ENCODE measurements around the gene ULK3.
A peak's percentile ranks its signal among the peaks of the same experiment; 100 is the strongest.

Gene ULK3

DNA sequence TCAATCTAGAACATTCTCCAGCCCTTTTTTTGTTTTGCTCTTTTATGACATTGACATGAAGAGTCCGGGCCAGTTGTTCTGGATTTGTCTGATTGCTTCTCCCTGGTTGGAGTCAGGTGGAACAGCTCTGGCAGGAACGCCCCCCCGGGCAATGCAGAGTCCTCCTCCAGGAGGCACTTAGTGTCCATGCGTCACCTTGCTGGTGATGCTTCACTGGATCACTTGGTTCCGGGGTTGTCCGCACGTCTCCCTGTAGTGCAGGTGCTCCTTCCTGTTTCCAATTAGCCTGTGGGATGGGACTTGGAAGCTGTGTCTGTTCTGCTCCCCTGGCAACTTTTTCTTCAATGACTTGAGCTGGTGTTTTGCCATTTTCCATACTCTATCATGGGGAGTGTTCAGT, 51.3 kb downstream of the ULK3 start:
- Mint-ChIP-seq H3K9me3 (no peaks in the 10 kb centered on the region), H3K36me3 (peaks cover 52% of the 10 kb centered on the region), H3K4me1 (peaks cover 91% of the 10 kb centered on the region), H3K4me3 (peak overlapping the region; percentile 19), H3K27me3 (no peaks in the 10 kb centered on the region), H3K27ac (peak overlapping the region; percentile 80)
- no peak for DNase-seq
- CTCF ChIA-PET: interaction anchor here (0.8 to 15.9 kb wide), 4 partner anchors 8 to 160 kb away, joined by 3 to 880 read pairs (median 4); partner anchors contain the start of gene CSK

DNA sequence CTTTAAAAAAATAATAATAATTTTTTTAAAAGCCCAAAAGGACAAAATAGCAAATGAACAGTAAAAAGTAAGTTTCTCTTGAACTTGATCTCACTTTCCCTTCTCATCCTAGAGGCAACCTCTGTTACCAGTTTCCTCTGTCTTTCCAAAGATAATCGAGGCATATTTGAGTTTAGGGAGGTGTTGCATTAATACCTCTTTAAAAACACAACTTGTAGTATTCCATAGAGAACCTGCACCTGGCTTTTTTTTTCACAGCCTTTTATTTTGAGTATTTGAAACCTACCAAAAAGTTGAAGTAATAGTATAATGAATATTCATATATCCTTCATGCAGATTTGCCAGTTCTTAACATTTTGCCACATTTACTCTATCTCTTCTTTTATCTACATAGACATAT, 51.9 kb downstream of the ULK3 start:
- Mint-ChIP-seq H3K4me3 (peak overlapping the region; percentile 91), H3K9me3 (no peaks in the 10 kb centered on the region), H3K36me3 (peaks cover 51% of the 10 kb centered on the region), H3K27ac (peak overlapping the region; percentile 80), H3K4me1 (peaks cover 87% of the 10 kb centered on the region), H3K27me3 (no peaks in the 10 kb centered on the region)
- no peak for DNase-seq
- CTCF ChIA-PET: interaction anchor here (0.8 to 15.9 kb wide), 2 partner anchors 9 to 12 kb away, joined by 3 to 880 read pairs; partner anchors contain the start of gene CSK

DNA sequence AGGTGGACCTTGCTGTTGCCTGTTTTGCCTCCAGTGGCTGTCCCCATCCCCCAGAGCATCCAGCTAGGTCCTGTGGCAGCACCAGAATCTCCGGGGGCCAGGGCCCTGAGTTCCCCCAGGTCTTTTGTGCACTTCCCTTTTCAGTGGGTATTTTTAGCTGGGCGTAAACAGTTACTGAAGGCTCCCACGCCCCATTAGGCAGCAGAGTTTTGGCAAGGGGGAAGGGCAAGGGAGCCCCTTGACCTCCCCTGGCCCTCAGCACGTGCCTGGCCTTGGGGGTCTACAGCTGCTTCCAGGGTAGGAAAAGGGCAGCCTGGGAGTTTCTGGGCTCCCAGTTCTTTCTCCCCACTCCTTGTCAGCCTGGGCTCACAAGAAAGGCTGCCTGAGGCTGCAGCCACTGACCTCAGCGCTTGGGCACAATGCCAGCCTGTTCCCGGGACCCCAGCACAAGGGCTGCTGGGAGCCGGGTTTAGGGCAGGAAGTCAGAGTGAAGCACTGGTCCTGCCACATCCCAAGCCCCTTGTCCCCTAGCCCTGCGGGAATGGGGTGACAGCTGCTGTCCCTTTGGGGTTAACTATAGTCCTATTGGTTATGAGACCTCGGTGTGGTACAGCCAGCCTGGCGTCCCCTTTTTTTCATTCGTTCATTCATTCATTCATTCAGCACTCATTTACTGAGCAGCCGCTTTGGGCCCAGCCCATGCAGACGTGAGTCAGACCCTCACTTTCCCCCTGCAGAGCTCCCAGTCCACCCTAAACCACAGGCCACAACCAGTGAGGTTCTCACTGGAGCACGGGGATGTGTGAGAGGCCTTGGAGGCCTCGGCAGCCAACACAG, 52.7 kb downstream of the ULK3 start:
- H3K4me3 Mint-ChIP-seq: peak overlapping the region; percentile 91
- peak overlapping the region; percentile 99 for H3K27ac Mint-ChIP-seq
- peaks cover 52% of the 10 kb centered on the region for H3K36me3 Mint-ChIP-seq
- H3K27me3 Mint-ChIP-seq: no peaks in the 10 kb centered on the region
- H3K9me3 Mint-ChIP-seq: no peaks in the 10 kb centered on the region
- DNase-seq: peak; percentile 46
- H3K4me1 Mint-ChIP-seq: peaks cover 84% of the 10 kb centered on the region
- CTCF ChIA-PET: interaction anchor here (15.9 to 23.0 kb wide), 2 partner anchors 3 to 11 kb away, joined by 880 read pairs; partner anchors contain the start of gene CSK

DNA sequence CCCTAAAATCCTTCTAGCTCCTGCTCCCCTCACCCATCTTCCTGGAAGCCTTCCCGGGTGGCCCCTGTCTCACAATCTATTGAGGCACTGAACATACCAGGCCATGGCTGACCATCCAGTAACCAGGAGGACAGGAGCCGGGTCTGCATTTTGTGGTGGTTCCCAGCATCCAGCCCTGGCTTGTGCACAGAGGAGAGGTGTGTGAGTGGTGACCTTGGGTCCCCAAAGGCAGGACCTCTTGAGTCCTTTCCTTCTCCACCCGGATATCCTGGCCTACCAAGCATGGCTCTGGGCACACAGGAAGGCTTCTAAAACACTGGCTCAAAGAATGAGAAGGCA, 53.2 kb downstream of the ULK3 start:
- H3K27me3 Mint-ChIP-seq: no peaks in the 10 kb centered on the region
- peak overlapping the region; percentile 91 for H3K4me3 Mint-ChIP-seq
- peaks cover 84% of the 10 kb centered on the region for H3K4me1 Mint-ChIP-seq
- CTCF ChIA-PET: interaction anchor here (15.9 to 23.0 kb wide), 2 partner anchors 4 to 11 kb away, joined by 880 read pairs; partner anchors contain the start of gene CSK
- no peak for DNase-seq
- peak overlapping the region; percentile 99 for H3K27ac Mint-ChIP-seq
- peaks cover 52% of the 10 kb centered on the region for H3K36me3 Mint-ChIP-seq
- no peaks in the 10 kb centered on the region for H3K9me3 Mint-ChIP-seq

DNA sequence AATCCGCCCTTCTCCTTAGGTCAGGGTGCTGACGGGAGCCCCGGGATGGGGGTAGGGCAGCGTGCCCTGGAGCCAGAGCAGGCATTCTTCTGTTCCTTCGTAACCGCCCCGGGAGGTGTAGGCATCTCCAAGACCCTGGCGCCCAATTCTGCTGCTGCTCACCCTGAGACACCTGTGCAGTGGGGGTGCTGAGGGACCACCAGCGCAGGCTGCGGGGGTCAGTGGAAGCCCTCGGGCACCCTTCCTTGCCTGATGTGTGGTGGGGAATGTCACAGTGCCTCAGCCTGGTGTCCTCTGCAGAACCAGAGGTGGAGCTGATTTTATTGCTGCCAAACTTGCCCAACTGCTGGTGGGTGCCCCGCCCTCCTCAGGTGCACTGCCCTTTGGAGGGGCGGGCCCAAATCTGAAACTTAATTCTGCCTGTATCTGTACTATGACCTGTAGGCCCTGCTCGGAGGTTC, 53.8 kb downstream of the ULK3 start:
- H3K36me3 Mint-ChIP-seq: peaks cover 55% of the 10 kb centered on the region
- peaks cover 84% of the 10 kb centered on the region for H3K4me1 Mint-ChIP-seq
- CTCF ChIA-PET: interaction anchor here (2.5 to 23.0 kb wide), 3 partner anchors 4 to 161 kb away, joined by 8 to 880 read pairs (median 880); partner anchors contain the start of gene CSK
- H3K27ac Mint-ChIP-seq: peak overlapping the region; percentile 99
- H3K9me3 Mint-ChIP-seq: no peaks in the 10 kb centered on the region
- H3K4me3 Mint-ChIP-seq: peak overlapping the region; percentile 91
- H3K27me3 Mint-ChIP-seq: no peaks in the 10 kb centered on the region
- DNase-seq: peak; percentile 70

DNA sequence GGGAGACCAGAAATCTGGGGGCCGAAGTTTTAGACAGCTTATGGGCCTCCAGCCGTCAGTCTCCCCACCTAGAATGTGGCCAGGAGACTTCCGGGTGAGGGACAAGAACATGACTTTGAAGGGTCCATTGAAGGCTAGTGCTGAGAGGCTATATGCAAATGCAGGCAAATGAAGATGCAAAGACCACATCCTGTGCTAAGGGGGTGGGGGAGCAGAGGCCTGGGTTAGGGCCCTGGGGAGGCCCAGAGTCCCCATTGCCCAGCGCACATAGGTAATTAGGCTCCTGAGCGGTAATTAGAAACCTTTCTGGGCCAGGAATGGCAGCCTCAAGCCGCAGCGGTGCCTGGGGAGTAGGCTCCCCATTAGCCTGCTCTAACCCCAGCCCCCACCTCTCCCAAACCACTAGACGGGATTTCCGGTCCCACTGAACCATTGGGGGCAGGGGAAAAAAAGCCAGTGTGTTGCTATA, 54.2 kb downstream of the ULK3 start:
- peaks cover 59% of the 10 kb centered on the region for H3K36me3 Mint-ChIP-seq

DNA sequence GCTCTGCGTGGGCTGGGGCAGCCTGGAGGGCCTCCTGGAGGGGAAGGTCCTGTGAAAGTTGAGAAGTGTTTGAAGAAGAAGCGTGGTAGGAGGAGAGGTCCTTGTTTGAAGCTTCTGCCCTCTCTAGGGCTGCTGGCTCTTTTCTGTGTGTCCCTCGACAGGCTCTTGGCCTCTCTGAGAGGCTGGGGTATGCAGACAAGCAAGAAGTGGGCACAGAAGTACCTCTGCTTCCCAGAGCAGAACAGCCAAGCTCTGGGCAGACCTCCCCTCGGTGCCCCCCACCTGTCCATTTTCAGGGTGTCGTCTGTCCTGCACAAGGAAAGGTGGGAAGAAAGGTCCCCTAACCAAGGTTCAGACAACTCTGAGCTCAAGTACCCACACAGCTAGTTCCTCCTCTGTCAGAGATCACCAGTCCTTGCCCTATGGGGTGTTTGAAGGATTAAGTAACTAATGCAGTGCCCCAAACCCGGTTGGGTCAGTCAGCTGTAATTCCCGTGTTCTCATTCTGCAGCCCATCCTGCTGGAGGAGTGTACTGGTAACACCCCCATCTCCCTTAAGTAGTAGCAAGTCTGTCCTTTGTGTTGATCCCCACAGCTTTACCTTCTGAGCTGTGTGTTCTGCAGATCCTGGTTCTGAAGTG, 54.8 kb downstream of the ULK3 start:
- Mint-ChIP-seq H3K27me3 (no peaks in the 10 kb centered on the region), H3K4me1 (peaks cover 76% of the 10 kb centered on the region), H3K4me3 (peak overlapping the region; percentile 91), H3K27ac (peak overlapping the region; percentile 99), H3K9me3 (no peaks in the 10 kb centered on the region), H3K36me3 (peaks cover 64% of the 10 kb centered on the region)
- DNase-seq: no peak
- CTCF ChIA-PET: interaction anchor here (0.5 to 23.0 kb wide), 11 partner anchors 5 to 663 kb away, joined by 3 to 880 read pairs (median 3); partner anchors contain the start of genes CLK3, CSK and SIN3A

More for the DNA sequence above, 54.2 kb downstream of the ULK3 start:
- H3K4me3 Mint-ChIP-seq: peak overlapping the region; percentile 91
- H3K4me1 Mint-ChIP-seq: peaks cover 81% of the 10 kb centered on the region
- no peaks in the 10 kb centered on the region for H3K9me3 Mint-ChIP-seq
- peak; percentile 85 for DNase-seq
- H3K27me3 Mint-ChIP-seq: no peaks in the 10 kb centered on the region
- CTCF ChIA-PET: interaction anchor here (0.8 to 23.0 kb wide), 6 partner anchors 5 to 173 kb away, joined by 3 to 880 read pairs (median 6); partner anchors contain the start of genes CLK3 and CSK
- H3K27ac Mint-ChIP-seq: peak overlapping the region; percentile 99

DNA sequence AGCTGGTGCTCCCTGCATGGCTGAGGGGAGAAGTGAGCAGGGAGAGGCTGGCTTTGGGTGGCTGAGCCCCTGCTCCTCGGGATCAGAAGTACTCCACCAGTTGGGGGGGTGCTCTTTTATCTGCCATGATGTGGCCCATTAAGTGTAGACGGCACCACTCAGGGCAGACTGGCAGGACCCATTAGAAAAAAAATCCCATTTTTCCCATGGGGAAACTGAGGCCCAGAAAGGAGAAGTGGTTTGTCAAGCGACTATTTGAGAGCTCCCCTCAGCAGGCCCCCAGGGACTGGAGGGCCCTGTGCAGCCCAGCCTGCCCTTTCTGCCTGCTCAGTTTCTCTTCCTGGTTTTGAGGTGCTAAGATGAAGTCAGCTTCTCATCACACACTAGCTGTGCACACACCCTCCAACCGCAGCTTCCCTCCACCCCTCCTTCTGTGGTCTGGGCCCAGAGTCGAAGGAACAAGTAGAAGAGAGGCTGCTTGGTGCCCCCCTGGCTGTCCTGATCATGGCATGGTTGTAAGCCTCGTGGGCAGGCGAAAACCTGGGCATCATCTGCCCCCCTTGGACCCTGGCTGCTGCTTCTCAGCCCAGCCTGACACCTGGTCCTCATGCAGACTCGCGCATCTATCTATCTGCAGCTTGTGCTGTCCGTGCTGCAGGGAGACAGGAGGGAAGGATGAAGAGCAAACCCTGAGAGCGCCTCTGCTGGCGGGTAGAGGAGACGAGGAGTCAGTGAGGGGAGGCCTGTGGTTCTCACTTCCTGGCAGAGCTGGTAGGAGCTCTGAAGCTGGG, 55.5 kb downstream of the ULK3 start:
- H3K27ac Mint-ChIP-seq: peak overlapping the region; percentile 99
- H3K4me3 Mint-ChIP-seq: peak overlapping the region; percentile 91
- peak; percentile 95 for DNase-seq
- H3K9me3 Mint-ChIP-seq: no peaks in the 10 kb centered on the region
- H3K27me3 Mint-ChIP-seq: no peaks in the 10 kb centered on the region
- peaks cover 69% of the 10 kb centered on the region for H3K4me1 Mint-ChIP-seq
- H3K36me3 Mint-ChIP-seq: peaks cover 69% of the 10 kb centered on the region
- CTCF ChIA-PET: interaction anchor here (0.5 to 23.0 kb wide), 15 partner anchors 6 to 664 kb away, joined by 3 to 880 read pairs (median 3); partner anchors contain the start of genes CLK3, CSK and SIN3A

DNA sequence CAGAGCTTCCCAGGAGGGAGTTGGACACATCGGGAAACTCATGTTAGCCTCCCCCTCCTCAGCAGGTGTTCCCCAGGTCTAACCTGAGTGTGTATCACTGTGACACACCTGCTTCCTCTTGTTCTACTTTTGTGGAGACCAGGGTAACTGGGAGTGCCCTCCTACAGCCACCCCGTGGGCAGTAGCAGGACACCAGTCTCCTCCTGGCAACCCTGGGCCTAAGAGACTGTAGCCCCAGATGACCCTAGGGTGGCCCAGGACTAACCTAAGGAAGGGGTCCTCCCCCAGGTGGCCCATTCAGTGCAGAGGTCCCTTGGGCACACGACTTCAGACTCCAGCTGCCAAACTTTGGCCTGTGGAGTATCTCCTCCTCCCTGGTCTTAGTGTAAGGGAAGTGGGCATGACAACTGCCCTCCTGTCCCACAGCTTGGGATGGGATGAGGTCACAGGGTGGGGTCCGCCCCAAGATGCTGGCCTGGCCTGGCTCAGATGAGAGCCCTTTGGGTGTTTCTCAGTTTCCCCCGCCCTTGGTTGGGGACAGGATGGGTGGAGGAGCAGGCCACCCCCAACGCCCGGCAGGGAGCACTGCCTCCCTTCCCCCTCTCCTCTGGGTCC, 56.3 kb downstream of the ULK3 start:
- Mint-ChIP-seq H3K36me3 (peaks cover 63% of the 10 kb centered on the region), H3K27me3 (no peaks in the 10 kb centered on the region), H3K27ac (peak overlapping the region; percentile 99), H3K4me1 (peaks cover 61% of the 10 kb centered on the region), H3K4me3 (peak overlapping the region; percentile 91), H3K9me3 (no peaks in the 10 kb centered on the region)
- DNase-seq: peak; percentile 47
- CTCF ChIA-PET: interaction anchor here (0.6 to 23.0 kb wide), 10 partner anchors 7 to 417 kb away, joined by 3 to 880 read pairs (median 4); partner anchors contain the start of genes CLK3 and CSK

Measured in activated naive CD4-positive, alpha-beta T cell treated with anti-CD3 and anti-CD28 coated beads, Interleukin-2, amount 10 ng/mL, durations not matched to agents 7 days and 5 days (primary cell).